T-helper 2 cell (primary cell): ENCODE measurements around the gene THAP3.

Source experiments
- DNase-seq, 5 experiments: peaks; one replicate each; pipeline versions ENCODE4 v3.0.0 to v3.0.0-alpha.2; 2012 to 2022

The THAP3 gene

DNA sequence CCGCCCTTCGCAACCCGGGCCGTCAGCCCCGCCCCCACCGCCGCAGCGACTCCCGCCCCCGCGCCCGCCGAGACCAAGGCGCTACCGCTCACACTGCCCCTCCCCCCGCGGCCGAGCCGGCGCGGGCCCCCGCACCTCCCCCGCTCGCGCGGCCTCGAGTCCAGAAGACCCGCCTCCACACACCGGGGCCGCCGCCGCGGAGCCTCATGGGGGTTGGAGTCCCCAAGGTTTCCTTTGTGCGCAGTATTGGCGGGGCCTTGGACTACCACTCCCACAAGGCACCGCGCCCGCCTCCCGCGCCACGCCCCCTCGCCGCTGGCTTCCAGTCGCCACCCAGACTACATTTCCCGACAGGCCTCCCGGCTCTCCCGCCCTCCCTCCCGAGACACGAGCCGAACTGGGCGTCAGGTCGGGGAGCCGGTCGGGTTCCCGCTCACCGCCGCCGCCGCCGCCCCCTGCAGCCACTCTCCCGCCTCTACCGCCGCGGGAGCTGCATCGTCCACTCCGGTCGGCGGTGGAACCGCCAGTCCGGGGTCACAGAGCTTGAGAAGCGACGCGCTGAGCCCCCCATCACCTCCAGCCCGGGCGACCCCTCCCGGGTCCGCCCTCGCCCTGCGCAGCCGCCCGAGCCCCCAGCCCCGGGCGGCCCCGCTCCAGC lies 11.2 kb upstream of the THAP3 start, which contains the start of gene PHF13:
Gene PHF13, plus strand, starts transcription at position 371 of the 658 bp plus-strand sequence. CDS start 336 bp downstream, outside the sequence.
- DNase-seq: peak; percentile 98 to 100 (median 99)

DNA sequence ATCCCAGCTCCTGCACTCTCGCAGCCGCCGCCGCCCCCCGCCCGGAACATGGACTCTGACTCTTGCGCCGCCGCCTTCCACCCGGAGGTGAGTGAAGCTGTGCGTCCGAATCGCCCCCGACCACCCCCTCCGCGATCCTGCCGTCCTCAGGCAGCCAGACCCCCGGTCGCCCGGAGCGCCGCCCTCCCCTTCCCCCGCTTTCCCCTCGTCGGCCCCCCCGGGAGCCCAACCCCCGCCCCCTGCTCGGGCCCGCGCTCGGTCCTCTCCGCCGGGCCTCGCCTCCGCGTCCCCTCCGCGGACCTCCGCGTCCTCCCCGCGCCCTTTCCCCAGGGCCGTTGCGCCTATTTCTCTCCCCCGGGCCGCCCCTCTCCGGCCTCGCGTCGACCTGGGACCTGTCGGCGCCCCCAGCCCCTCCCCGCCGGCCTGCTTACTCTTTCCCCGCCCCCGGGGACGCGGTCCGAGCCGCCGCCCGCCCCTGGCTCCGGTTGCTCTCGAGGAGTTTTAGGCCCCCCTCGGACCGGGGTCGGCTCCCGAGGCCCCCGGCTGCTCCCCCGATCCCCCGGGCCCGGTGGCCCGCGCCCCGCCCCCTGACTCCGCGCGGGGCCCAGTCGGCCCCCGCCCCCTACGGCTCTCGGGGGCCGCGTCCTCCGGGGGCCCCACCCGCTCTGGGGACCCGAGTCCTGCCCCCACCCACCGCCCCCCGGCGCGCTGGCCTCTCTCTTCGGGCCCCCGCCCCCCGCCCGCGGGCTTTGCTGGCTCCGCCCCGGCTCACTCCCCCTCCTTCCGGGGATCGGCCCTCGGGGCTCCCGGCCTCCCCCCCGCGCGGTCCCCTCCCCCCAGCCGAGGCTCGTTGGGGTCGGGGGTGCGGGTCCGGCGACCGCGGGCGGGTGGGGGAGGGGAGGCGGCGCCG lies 10.4 kb upstream of the THAP3 start:
- peak; percentile 27 to 54 (median 42) for DNase-seq

DNA sequence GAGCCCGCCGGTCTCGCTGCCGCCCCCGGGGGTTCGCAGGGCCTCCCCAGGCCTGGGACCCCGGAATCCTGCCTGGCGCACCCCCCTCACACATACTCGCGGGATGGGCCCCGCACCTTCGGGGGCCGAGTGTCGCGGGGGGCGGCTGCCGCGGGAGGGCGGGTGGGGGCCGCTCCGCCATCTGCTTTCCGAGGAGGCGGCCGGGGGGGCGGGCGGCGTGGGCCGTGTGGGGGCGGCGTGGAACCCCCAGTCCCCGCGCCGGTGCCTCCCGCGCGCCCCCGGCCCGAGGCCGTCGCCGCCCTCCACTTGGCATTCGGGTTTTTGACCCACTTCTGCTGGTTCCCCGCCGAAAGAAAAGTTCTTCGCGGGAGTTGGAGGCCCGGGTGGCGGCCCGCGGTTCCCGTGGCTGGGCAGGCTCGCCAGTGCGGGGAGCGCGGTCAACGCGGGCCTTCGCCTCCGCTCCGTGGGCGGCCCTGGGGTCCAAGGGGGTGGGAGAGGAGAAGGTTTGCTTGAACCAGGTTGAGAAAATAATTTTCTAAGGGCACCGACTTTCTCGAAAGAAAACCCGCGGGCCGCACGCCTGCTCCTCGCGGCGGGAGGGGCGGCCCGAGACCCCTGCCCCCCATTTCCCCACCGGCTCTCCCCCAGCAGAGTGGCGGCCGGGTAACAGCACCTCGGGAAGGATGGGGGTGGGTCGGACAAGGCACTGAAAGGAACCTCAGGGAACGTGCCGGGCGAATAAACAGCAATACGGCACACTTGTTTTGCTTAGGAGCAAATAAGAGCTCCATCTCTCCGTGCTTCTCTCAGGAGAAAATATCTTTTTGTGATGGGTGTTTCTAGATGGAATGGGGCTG lies 9.5 kb upstream of the THAP3 start:
- no peak for DNase-seq

DNA sequence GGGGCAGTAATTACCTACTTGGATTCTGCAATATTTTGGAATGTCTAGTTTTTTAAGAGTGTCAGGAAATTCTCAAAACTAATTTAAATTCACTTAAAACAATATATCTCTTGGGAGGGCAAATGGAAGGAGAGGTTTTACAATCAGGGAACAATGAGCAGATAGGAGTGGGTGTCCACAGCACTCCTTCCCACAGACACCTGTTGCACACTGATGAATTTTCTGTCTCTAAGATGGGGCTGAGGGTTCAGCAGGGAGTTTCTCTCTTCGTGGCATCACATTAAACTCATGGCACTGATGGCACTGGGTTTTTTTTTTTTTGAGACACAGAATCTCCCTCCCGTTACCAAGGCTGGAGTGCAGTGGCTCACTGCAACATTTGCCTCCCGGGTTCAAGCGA lies 5.6 kb upstream of the THAP3 start:
- DNase-seq: no peak

- DNase-seq: no peak
Observed at GRCh38 chr1:6621429-6622391, 3.0 kb upstream of the THAP3 start.

- DNase-seq: no peak
Observed at GRCh38 chr1:6622396-6623152, 2.1 kb upstream of the THAP3 start.

GRCh38 chr1:6623269-6623965 lies 1.3 kb upstream of the THAP3 start:
- DNase-seq: no peak

DNA sequence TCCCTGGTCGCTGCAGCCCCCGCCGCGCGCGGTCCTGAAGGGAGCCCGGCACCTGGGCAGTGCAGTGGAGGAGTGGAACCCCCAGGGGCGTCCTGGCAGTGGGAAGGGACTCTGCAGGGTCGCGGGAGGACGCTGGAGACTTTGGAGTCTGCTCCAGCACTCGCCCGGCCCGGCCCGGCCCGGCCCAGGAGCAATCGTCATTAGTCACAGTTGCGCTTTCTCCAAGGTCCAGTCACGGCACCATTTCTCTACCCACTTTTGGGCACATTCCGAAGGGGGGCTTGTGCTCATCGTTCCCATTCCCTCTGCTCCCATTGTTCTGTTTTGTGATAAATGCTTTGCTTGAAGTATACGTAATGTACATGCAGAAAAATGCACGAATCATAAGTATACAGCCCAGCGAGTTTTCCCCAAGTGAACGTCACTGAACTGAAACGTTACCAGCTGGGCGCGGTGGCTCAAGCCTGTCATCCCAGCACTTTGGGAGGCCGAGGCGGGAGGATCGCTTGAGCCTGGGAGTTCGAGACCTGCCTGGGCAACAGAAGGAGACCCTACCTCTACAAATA lies 999 bp downstream of the THAP3 start:
- DNase-seq: peak in 1 of 5 experiments; percentile 43

- no peak for DNase-seq
Observed at GRCh38 chr1:6627031-6627430, 2.4 kb downstream of the THAP3 start.

GRCh38 chr1:6627841-6628545 lies 3.3 kb downstream of the THAP3 start:
- DNase-seq: no peak

DNA sequence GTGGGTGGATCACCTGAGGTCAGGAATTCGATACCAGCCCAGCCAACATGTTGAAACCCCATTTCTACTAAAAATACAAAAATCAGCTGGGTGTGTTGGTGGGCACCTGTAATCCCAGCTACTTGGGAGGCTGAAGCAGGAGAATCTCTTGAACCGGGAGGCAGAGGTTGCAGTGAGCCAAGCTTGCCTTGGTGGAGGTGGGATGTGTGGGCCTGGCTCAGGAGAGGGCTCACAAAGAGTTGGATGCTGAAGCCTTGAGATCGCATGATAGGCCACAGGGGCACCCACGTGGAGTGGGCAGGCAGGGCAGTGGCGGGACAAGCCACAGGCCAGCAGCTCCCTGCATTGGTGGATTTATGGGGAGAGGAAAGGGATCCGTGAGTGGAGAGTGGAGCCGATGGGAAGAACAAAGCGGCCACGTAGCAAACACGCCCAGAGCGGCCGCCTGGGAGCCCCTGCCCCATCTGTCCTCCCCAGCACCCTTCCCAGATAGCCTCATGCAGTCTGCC lies 4.4 kb downstream of the THAP3 start:
- DNase-seq: no peak

GRCh38 chr1:6630027-6630426 lies 5.4 kb downstream of the THAP3 start:
- DNase-seq: no peak

- DNase-seq: no peak
Observed at GRCh38 chr1:6631058-6631457, 6.4 kb downstream of the THAP3 start.

DNA sequence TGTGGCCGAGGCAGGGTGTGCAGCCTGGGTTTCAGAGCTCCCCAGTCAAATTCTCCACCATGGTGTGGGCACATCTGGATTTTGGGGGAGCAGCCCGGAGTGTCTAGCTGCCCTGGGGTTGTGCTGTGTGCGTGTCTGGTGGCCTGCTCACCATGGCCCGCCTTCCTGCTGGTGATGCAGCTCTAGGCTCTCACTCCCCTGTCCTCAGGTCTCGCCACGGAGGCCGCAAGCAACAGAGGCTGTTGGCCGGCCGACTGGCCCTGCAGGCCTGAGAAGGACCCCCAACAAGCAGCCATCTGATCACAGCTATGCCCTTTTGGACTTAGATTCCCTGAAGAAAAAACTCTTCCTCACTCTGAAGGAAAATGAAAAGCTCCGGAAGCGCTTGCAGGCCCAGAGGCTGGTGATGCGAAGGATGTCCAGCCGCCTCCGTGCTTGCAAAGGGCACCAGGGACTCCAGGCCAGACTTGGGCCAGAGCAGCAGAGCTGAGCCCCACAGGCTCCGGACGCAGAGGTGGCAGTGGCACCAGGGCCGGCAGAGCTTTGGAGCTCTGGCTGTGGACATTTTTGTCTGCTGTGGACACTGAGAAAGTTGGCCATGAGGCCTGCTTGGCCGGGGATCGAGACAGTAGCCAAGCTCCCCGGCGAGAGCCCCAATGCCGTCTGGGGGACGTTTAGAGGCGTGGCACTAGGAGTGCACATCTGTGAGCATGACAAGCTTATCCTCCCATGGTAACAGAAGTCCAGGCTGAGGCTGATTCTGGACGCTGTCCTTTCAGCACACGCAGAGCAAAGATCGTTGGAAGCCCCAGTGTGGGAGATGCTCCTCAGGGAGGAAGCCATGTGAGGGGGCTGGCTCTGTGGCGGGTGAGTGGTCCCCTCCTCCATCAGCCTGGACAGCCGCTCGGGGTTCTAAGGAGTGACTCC lies 8.2 kb downstream of the THAP3 start:
- no peak for DNase-seq

GRCh38 chr1:6634371-6635052 lies 9.8 kb downstream of the THAP3 start:
- DNase-seq: peak in 3 of 5 experiments; percentile 12 to 33 (median 15)

DNA sequence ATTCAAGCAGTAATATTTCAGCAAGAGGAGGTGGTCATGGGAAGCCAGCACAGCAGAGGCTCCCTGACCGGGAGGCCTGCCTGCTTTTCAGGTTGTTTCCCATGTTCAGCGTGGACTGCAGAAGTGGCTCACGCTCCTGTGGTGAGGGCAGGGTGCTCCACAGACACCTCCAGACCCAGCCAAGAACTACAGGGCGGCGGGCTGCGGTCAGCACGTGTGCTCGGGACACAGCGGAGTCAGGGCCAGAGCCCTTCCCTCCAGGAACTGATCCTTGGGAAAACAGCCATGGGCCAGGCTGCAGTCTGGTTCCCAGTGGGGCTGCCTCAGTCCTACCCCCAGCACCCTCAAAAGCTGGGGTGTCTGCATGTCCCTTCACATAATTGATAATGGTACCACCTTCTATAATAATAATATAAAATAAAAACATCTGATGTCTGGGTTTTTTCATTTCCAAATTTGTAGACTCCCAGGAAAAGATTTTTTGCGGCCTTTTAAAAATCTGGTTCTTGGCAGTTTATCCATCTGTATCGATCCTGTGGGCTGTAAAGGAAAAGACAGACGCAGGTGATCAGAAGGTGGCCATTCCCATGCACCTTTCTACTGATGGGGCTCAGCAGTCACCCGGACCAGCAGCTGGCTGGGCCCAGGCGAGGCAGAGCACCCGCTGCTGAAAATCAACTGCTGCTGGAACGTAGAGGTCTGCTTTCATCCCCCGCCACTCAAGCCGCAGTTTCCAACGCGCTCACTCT lies 10.7 kb downstream of the THAP3 start:
- no peak for DNase-seq
